HG02610 (cell line): ENCODE data around the gene PTPA.

Experiments
- ATAC-seq: cut with Tn5 transposase; IDR thresholded peaks from one replicate; pipeline ENCODE4 v1.9.1; 2021; ENCODE audit warnings: mild to moderate bottlenecking, moderate library complexity; ENCODE audit not compliant: unreplicated experiment

The PTPA gene

DNA sequence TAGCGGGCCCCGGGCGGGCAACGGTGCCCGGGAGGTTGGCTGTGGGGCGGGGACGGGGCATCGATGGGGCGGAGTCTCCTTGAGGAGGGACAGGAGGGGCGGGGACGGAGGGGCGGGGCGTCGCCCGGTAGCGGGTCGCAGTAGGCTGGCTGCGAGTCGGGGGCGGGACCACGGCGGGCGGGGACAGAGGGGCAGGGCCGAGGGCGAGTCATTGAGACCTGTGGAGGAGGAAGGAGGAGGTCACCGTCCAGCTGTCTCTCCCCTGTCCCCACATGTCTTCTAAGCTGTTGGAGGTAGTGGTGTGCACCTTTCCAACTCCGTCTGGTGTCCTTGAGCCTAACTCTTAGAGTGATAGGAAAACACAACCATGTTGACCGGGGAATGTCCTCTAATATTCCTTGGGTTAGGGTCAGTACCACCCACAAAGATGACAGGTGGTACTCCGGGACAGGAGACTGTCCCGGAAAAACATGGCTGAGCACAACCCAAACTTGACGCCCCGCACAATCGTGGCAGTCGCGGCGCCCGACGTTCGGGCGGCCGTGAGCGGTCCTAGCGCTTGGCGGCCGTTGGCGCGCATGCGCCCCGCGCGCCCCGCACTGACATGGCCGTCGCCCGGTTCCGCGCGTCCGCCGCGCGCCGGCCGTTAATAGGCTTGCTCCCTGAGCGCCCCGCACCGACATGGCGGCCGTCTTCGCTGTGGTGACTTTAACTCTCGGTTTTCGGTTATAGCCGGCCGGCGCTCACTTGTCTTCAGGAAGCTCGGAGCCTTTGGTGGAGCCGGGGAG, at the start of gene PTPA, which contains the start of gene CRAT:
Gene PTPA (plus strand): TSS at position 676 of the 788 bp plus-strand sequence. CDS start 186 bp downstream, outside the sequence.
Gene CRAT (minus strand): TSS at position 54 of the 788 bp plus-strand sequence. CDS start 284 bp downstream, outside the sequence.
- peak; percentile 83 for ATAC-seq

DNA sequence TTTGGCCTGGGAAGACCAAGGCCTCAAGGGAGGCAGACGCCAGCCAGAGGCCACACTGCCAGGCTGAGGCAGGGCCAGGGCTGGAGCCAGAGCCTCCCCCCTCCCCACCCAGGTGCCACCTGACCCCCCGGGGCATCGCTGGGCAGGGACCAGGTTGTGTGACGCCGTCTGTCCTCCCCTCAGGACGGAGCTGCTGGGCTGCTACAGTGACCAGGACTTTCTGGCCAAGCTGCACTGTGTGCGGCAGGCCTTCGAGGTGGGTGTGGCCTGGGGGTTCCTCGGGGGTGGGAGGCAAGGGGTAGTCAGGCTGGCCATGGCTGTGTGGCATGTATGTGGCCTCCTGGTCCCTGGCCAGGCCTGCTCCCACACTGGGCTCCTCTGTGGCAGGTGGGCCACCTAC, 48.2 kb upstream of the PTPA start:
- ATAC-seq: no peak

DNA sequence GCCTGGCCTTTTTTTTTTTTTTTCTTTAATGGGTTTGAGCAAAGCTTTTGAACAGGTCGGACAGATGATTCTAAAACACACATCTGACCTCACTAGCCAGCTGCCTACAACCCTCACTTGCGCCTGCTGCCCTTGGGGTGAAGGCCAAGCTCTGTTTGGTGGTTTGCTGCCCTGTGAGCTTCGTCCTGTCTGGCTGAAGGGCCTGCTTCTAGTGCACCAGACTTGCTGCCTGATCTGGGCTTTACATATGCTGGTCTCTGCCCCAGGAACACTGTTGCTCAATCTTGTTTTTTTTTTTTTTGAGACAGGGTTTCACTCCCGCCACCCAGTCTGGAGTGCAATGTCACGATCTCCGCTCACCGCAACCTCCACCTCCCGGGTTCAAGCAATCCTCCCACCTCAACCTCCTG, 46.7 kb upstream of the PTPA start:
- no peak for ATAC-seq

DNA sequence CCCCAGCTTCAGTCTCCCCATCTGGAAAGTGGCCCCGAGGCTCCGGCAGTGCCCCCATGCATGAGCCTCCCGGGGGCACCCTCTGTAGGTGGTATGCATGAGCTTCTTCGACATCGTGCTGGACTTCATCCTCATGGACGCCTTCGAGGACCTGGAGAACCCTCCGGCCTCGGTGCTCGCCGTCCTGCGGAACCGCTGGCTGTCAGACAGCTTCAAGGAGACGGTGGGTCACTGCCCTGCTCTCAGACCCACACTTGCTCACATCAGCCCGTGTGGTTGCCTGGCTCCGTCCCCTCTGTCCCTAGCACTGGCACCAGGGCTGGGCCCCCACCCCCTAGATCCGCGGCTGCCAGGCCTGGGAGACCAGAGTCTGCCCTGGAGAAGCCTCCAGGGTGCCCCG, 43.1 kb upstream of the PTPA start:
- no peak for ATAC-seq

DNA sequence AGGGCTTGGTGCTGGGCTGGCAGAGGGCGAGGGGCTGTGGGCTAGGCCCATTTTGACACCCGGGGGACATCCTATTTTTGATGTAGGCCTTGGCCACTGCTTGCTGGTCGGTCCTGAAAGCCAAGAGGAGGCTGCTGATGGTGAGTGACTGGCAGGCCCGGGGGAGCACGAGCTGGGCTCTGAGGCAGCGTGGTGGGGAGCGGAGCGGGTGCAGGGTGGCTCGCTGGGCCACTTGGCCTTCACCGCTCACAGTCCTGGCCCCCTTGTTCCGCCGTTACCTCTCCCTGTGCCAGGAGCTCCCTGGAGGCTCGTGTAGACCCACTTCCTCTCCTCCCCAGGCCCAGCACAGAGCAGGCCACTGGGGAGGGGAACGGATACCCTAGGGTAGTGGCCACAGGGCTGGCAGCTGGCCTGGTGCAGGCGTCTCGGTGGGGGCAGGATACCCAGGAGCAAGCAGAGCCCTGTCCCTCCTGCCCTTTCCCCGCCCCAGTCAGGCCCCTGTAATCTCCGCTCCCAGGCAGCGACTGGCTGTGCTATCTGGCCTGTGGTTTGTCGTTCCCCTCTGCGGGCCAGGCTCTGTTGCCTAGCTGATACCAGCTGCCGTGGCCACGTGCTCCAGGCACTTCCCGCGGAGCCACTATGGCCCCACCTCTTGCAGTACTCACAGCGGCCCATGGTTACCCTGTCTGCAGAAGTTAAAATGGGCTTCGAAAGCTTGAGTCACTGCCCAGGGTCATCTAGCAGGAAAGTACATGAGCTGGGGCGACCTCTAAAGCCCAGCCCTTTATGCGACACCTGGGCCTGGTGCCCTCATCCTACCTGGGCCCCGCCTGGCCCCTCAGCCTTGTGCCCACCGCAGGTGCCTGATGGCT, 42.0 kb upstream of the PTPA start:
- ATAC-seq: peak; percentile 76

DNA sequence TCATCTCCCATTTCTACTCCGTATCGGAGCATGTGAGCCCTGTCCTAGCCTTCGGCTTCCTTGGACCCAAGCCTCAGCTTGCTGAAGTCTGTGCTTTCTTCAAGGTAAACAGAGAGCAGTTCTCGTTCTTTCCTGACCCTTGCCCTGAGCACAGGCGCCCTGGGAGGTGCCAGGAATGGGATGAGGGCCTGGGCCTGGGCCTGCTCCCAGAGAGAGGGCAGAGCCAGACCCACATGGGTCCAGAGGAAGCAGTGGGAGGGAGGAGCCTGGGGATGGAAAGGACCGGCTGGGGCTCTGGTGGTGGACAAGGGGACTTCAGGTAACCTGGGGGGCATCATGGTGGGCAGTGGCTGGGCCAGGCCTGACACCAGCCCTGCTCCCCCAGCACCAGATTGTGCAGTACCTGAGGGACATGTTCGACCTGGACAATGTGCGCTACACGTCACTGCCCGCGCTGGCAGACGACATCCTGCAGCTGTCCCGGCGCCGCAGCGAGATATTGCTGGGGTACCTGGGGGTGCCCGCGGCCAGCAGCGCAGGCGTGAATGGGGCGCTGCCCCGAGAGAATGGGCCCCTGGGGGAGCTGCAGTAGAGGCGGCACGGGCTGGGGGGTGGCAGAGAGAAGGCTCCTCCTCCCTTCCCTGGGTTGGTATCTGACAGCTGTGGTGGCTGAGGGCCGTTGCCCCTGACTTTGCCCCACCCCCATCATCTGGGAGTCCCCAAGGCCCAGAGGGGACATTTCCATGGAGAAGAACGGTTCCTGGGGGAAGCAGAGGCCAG, 41.2 kb upstream of the PTPA start:
- no peak for ATAC-seq

DNA sequence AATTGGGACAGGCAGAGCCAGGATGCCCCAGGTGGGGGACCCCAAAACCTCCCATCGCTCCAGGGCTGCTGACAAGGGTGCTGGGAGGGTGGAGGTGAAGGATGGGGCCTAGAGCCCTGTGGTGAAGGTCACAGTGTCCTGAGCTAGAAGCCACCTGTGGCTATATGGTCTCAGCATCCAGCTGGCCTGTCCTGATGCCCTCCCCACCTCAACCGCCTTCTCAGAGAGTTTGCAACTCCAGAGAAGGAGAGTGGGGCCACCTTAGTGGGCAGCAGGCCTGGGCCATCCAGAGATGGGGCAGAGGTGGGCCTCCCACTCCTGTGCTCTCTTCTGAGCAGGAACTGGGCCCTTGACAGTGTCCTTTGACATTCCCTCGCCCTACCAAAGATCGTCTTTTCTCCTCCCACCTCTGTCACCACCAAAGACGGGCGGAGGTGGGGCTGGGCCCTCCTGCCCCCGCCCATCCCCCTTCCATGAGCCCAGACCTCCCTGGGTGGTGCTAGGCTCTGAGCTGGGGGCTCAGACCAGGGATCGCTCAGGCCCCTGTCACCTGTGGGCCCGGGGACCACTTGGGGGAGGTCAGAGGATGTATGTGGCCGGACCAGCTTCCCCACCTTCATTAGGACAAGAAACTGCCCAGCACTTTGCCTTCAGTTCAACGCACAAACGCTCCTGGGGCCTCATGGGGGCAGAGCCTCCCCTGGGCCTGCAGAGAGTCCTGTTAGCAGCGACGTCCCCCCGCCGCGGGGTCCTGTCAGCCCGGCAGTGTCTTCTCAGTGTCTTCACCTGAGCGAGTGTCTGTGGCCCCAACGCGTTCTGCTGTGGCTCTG, 40.3 kb upstream of the PTPA start:
- ATAC-seq: no peak

DNA sequence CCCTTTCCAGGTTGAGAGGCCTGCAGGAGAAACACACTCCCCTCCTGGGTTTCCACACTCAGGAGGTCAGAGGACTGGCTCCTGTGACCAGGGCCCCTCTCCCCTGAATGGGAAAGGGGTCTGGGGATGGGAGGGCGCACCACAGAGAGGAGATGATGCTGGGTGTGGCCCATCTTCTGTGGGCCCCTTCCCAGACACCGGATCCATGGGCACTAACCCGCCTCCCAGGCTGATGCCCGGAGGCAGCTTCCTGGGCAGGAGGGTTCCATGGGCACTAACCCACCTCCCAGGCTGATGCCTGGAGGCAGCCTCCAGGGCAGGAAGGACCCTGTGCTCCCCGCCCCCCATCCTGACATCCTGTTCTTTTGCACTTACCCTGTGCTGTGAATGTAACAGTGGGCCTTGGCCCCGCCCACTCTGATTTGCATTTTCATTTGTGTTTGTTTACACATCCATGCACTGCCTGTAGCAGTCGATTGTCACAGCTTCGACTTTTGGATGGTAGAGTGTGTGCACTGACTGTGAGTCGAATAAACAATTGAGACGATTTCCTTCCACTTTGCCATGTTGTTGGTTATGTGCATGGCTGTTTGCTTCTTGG, 39.6 kb upstream of the PTPA start:
- no peak for ATAC-seq

DNA sequence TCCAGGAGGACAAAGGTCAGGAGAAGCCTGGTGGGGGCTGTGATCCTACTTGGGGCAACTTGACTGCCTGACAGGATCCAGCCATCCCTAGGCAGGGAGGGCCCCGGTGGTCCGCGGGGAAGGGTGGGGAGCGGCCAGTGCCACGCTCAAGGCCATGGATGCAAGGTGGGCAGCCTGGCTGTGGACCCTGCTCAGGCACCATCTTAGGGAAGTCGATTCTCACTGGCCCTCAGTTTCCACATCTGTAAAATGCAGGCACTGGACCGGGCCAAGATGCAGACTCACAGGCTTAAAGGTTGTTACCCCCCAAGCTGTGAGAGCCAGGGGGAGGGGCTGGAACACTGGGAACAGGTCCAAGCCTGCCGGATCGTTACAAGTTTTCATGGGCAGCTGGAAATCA, 39.0 kb upstream of the PTPA start:
- ATAC-seq: no peak

DNA sequence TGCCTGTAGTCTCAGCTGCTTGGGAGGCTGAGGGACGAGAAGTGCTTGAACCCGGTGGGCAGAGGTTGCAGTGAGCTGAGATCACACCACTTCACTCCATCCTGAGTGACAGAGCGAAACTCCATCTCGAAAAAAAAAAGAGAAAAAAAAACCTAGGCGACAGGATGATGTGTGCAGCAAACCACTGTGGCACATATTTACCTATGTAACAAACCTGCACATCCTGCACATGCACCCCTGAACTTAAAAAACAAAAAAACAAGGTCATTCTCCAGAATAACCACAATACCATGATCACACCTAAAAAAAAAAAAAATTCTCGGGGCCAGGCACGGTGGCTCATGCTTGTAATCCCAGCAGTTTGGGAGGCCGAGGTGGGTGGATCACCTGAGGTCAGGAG, 37.8 kb upstream of the PTPA start:
- ATAC-seq: no peak

DNA sequence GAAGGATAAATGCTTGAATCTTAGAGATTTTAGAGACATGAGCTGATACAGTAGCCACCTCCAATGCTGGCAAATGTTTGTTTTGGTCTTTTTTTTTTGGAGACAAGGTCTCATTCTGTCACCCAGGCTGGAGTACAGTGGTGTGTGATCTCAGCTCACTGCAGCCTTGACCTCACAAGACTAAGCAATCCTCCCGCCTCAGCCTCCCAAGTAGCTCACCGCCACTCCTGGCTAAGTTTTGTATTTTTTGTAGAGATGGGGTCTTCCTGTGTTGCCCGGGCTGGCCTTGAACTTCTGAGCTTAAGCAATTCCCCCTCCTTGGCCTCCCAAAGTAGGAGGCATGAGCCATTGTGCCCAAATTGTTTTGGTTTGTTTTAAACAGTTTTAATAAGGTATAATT, 37.1 kb upstream of the PTPA start:
- ATAC-seq: no peak

DNA sequence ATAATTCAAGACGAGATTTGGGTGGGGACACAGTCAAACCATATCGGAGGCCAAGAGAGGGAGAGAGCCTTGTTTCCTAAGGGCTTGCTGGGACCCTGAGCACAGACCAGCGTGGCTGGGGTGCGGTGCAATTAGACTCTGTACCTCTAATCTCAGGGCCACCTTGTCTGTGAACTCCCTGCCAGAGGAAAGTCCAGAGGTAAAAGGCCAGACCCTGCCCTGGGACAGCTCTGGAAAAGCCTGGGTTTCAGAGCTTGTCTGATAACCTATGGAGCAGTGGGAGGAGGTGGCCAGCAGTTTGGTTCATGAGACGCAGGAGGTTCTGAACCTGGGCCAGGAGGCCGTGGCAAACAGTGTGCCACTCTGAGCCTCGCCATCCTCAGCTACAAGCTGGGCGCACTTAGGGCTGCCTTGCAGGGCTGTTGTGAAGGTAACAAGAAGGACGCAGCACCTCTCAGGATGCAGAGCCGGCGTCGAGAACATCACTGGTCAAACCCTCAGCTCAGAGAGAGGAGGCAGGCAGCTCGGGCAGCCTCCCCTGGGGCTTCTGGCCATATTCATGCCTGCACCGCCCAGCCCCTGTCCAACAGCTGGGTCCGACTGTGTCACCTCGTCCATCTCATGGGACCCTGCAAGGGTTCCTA, 35.1 kb upstream of the PTPA start:
- no peak for ATAC-seq

DNA sequence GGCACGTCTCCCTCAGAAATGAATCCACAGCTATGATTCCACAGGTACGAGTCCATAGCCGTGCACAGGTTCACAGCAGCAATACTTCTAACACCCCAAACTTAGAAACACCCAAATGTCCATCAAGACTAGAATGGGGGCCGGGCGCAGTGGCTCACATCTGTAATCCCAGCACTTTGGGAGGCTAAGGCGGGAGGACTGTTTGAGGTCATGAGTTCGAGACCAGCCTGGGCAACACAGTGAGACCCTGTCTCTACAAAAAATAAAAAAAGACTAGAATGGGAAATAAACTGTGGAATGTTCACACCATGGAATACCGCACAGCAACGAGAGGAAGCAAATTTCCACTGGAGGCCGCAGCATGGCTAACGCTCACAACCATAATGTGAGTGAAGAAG, 34.6 kb upstream of the PTPA start:
- ATAC-seq: no peak

DNA sequence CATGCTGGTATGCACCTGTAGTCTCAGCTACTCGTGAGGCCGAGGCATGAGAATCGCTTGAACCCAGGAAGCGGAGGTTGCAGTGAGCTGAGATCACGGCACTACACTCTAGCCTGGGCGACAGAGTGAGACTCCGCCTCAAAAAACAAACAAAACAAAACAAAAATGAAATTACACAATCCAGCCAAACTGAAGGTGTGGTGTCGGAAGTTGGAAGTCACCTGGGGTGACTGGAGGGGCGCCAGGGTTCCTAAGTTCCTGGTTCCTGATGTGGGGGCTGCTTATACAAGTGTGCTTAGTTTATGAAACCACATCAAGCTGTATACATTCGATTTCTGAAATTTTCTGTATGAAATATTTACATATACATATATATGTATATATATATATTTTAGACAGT, 34.0 kb upstream of the PTPA start:
- no peak for ATAC-seq

DNA sequence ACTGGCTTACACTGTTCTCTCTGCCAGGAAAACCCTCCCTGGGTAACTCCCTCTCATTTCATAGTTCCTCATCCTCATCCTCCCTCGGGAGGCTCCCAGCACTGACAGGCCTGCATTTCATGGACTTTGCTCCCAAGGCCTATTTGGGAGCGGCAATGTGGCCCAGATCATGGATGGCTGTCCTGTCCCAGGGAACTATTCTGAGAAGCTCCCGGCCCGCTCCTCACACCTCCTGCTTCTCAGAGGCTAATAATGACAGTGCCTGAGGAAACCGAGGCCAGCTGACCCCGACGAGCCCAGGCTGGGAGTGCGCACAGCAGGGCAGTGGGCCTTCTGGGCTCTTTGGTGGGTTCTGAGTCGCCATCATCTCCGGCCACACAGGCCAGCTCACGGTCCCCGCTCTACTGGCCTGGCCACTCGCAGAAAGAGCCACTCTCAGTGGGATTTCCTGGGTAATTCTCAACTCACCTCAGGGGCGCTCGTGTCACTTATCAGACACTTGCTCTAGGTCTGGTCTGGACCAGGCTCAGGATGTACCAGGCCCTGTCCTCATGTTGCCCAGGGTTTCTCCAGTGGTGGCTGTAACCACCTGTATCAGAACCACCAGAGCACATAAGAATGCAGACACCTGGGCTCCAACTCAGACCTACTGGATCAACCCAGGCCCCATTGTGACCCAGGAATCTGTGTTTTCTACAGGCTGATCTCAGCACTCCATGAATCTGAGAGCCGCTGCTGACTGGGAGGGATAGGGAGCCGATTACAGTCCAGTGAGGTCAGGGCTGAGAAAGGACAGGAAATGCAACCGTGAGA, 32.3 kb upstream of the PTPA start:
- no peak for ATAC-seq

DNA sequence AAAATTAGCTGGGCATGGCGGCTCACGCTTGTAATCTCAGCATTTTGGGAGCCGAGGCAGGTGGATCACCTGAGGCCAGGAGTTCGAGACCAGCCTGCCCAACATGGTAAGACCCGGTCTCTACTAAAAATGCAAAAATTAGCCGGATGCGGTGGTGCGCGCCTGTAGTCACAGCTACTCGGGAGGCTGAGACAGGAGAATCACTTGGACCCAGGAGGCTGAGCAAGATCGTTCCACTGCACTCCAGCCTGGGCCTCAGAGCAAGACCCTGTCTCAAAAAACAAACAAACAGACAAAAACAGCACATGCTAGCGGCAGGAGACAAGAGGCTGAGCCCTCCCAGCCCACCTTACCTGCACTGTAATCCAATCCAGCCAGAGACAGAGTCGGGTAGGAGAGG, 31.4 kb upstream of the PTPA start:
- ATAC-seq: no peak

DNA sequence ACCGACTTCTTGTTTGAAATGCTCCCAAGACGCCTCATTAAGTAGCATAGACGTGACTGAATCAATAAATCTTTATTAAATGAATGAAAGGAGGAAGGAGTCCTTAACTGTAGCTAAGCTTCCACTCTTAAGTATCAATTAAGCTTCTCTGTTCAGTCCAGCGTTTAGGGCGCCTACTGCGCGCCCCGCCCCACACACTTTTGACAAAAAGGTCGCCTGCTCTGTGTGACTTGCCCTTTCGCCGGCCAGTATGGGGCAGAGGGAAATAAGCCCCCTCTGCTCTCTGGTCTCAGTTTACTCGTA, 31.0 kb upstream of the PTPA start:
- ATAC-seq: no peak

DNA sequence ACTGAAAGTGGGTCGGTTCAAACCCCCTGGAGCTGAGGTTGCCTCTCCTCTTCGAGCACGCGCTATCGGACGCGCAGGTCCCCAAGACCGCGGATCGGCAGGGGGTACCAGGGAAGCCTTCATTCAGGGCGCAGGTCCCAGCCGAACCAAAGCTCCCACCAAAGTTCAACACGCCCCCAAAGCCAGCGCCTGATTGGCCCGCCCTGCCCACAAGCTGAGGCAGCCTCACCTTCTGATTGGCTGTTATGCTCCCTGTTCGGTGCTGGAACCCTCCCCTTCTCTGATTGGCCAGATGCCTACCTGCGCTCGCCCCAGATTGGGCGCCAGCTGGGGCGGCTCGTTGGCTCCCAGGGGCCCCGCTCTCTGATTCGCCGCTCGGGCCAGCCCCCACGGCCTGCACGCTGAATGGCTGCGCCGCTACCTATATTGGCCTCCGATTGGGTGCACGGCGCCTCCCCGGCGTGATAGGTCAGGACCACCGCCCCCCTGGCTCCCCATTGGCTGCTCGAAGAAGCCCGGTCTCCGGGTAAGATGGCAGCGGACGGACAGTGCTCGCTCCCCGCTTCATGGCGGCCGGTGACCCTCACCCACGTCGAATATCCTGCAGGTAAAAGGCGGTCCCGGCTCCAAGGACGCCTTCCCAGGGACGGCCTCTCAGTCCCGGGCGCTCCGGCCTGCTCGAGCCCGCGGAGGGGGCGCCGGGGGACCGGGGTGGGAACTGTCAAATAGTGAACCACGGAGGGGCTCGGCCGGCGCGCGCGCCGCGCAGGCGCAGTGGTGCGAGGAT, 30.4 kb upstream of the PTPA start, which contains the start of gene DOLPP1:
Gene DOLPP1 (plus strand): TSS at position 511 of the 787 bp plus-strand sequence. CDS start 21 bp downstream, at position 532.
- ATAC-seq: peak; percentile 95
